NCI-H2107 treated with DMSO at 0.1 percent for 48 hours (cell line): ENCODE measurements around the gene FOXF1.

ENCODE experiments used
- DNase-seq: peaks from one replicate; lab custom pipeline; 2025; ENCODE audit not compliant: unreplicated experiment; lab: John Stamatoyannopoulos, UW

FOXF1 gene

GRCh38 chr16:86515777-86516622 is 5.7 kb downstream of the FOXF1 start:
- DNase-seq, result no peak

- no peak for DNase-seq
Measured at GRCh38 chr16:86516623-86517003, 6.3 kb downstream of the FOXF1 start.

- DNase-seq, result no peak
Measured at GRCh38 chr16:86517033-86517432, 6.7 kb downstream of the FOXF1 start.

DNA sequence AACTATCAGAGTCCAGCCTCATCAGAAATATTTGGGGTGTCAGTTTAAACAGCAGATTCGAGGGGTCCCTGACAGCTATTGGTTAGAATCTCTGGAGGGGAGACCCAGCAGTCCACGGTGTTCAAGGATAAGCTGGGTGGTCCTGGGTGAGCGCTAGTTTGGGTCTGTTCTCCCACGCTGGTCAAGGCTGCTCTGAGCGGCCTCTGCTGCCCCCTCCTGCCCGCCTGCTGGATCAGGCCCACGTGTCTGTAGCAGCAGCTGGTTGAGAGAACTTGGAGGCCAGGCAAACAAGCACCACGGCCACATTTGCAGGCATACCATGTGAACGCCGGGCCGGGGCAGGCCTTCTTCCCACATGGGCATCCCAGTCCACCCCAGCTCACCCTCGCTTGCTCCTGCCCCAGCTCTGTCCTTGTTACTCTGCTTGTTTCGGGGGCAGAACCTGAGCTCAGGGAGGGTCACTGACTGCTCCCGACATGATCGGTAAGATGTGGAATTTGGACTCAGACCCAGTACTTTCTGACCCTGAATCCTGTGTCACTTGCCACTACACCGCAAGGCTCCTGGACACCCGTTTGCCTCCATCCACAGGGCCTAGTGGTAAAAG is 7.4 kb downstream of the FOXF1 start:
- no peak for DNase-seq

- DNase-seq, result no peak
Measured at GRCh38 chr16:86519007-86519648, 8.8 kb downstream of the FOXF1 start.

DNA sequence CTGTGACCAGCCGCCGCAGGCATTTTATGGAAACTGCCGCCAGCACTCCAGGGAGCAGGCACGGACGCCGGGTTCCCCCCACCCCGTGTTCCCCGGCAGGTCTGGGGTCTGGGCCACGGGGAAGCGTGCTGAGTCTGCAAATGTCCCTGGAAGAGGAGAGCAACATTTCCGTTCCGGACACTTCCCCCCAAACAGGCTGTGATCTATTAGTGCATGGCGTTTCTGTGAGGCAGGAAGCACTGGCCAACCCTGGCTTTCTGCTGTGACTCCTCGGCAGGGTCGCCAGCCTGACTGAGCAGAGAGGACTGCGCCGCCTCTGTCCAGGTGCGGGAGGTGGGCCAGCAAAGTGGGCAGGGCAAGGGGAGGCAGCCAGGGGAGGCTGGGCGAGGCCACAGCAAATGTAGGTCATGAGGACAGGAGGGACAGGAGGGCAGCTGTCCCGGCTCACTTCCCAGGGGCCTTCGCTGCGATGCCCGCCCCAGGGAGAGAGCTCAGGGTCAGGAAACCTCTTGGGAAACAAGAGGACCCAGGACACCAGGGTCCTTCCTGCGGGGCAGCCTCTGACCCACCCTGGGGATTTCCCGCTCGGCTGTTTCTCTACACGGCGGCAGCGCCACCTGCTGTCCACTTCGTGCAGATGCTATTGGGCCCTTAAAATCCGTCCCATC is 9.5 kb downstream of the FOXF1 start:
- no peak for DNase-seq

DNA sequence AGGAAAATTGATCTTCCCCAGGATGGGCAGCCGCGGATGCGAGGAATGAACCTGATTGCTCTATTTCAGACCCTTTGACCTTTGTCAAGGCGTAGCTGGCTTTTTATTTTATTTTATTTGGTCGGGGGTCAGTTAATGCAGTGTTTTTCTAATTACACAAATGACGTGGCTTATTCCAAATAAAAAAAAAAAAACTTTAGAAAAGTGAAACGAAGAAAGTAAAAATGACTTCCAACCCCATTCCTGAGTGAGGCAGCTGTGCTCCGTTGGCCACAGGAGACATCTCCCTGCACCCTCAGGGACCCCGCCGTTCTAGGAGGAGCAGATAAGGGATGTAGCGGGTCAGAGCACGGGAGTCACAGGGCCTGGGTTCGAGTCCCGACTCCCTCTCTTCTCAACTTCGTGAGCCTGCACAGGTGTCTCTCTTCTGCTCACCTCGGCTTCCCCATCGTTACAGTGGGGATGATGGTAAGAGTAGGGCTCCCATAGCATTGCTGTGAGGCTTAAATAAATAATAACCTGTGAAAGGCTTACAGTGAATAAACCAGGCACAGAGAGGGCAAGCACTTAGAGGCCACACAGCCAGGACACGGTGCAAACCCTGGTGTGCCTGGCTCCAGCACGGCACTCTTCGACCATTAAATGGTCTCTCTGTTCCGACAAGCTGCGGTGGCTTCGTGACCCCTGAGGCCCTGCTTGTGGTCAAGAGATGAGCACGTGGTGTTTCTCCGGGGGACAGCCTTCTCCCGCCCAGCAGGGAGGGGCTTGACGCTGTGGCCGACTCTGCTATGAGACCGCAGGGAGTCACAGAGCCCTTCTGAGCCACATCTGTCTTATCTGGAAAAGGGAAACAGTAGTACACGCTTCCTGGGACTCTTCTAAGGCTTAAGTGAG is 10.2 kb downstream of the FOXF1 start:
- DNase-seq, result no peak

GRCh38 chr16:86521236-86522197 is 11.2 kb downstream of the FOXF1 start:
- no peak for DNase-seq

GRCh38 chr16:86522634-86523033 is 12.3 kb downstream of the FOXF1 start:
- DNase-seq, result no peak

DNA sequence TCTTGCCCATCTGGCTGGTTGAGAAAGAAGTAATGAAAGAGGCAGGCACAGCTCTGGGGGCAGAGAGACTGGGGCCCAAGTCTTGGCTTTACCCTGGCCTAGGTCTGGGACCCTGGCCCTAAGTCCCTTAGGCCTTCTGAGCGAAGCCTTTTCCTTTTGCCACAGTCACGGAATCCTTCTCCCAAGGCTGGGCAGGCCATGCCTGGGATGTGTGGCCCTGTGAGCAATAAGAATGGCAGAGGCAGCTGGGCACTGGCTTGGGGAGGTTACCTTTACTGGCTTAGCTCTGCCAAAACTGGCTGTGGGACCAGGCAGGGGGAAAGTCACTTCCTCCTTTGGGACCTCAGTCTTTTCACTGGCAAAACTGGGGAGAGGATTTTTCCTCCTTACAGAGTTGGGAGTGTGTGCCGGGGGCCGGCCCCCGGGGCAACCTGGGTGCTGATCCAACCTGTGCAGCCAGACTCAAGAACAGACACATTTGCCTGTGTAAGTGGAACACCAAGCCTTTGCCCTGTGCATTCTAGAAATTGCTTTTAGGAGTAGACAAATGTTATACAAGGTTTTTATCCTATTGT is 12.9 kb downstream of the FOXF1 start:
- DNase-seq, result no peak

DNA sequence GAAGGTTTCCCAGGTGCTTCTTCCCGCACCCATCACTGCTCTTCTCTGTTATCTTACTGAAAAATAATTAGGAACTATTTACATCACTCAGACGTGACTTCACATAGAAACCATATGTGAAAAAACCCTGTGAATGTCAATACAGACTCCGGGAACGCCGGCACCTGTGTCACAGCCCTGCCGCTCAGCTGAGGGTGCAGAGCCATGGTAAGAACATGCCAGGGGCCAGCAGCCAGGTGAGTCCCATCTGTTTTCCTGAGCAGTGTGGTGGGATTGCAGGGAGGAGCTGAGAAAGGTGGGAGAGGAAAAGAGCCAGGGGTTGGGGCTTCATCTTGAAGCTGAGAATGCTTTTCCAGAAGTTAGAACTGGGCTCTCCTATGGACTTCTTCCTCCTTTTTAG is 13.7 kb downstream of the FOXF1 start:
- no peak for DNase-seq

- no peak for DNase-seq
Measured at GRCh38 chr16:86525696-86526095, 15.4 kb downstream of the FOXF1 start.

DNA sequence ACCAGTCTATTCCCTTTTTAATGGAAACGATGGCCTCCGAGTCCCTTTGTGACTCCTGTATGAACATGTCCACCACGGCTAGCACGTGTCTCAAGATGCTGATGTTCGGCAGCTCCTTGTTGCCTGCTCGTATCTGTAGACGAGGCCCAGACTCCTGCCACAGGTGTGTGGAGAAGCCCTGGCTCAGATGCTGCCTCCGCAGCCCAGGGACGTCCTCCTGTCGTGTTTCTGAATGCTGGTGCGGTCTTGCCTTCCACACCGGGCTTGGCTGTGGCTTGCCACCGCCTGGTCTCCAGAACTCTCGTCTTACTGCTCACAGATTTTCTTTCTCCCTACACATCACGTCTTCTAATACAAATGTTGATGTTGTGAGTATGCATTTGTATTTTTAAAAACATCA is 17.0 kb downstream of the FOXF1 start:
- no peak for DNase-seq

GRCh38 chr16:86528061-86528929 is 18.0 kb downstream of the FOXF1 start:
- no peak for DNase-seq

GRCh38 chr16:86529160-86529559 is 18.8 kb downstream of the FOXF1 start:
- DNase-seq, result no peak

GRCh38 chr16:86530251-86531190 is 20.2 kb downstream of the FOXF1 start:
- DNase-seq, result no peak

GRCh38 chr16:86531191-86531545 is 20.8 kb downstream of the FOXF1 start:
- no peak for DNase-seq
